ENCODE data around the gene COMMD7.

Gene COMMD7

DNA sequence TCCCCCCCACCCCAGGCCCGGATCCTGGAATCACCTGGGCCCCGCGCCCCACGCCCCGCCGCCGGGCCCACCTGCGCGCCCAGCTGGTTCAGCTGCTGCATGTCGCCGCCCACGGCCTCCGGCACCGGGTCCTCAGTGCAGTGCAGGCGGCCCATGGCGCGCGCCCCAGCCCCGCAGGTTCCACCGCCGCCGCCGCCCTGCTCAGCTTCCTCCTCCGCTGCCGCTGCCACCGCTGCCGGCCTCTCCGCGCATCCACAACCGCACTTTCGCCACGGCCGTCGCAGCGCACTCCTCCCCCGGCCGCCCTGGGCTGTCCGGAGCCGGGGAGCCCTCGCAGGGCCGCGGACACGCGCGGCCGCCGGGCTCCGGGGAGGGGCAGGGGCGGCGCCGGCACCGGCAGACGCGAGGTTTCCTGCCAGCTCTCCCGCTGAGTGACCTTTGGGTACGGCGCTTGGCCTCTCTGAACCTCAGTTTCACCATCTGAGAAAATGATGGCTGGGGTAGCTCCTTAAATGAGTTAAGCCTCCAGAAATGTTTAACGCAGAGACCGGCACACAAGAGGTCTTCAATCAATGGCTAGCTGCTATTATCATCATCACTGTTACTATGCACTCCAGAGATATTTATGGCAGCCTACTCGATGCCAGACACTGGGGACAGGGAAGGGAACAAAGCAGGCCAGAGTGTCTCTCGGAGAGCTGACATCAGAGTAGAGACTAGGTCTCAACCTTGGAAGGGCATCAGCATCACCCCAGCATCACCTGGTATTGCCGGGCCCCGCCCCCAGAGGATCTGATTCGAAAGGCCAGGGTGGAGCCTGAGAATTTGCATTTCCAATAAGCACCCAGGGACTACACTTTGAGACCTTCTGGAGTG is at the start of gene COMMD7:
TSS of gene COMMD7 (minus strand) at position 231 of the 876 bp plus-strand sequence. CDS start at position 155, 76 bp downstream.
- in situ Hi-C loops (cut with HindIII; ENCODE audit: low sequenced_read_pairs), result no loop called here

GRCh38 chr20:32792731-32793458 is 49.6 kb upstream of the COMMD7 start:
- in situ Hi-C loops (cut with HindIII; ENCODE audit: low sequenced_read_pairs), result no loop called here

DNA sequence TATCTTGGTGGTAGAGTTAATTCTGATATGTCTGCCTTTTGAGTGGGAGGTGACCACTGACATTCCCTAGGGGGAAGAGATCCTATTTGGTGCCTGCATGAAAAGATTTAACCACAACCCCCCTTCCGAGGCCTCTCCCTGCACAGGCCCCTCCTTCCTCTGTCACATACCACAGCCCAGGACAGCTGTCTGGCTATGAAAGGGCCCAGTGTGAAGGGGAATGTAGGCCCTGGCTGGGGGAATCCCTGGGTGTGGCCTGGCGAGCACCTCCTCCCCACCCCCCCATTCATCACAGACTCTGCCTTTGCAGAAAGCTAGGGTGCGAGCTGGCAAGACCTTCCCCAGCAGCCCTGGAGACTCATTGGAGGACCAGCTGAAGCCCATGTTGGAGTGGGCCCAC is 49.0 kb upstream of the COMMD7 start:
- in situ Hi-C loops (cut with HindIII; ENCODE audit: low sequenced_read_pairs), result no loop called here

GRCh38 chr20:32790751-32791057 is 47.4 kb upstream of the COMMD7 start:
- in situ Hi-C loops (cut with HindIII; ENCODE audit: low sequenced_read_pairs), result no loop called here

GRCh38 chr20:32789896-32790750 is 46.9 kb upstream of the COMMD7 start:
- in situ Hi-C loops (cut with HindIII; ENCODE audit: low sequenced_read_pairs), result no loop called here

DNA sequence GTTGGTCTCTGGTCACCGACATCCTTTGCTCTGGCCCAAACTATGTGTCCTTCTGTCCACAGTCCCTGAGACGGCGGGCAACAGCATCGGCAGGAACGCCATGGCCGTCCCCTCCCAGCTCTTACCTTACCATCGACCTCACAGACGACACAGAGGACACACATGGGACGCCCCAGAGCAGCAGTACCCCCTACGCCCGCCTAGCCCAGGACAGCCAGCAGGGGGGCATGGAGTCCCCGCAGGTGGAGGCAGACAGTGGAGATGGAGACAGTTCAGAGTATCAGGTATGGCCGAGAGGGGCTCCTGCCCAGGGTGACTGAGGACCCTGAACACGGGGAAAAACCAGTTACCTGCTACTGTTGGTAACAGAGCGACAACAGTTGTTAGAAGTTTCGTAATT is 43.9 kb upstream of the COMMD7 start:
- in situ Hi-C loops (cut with HindIII; ENCODE audit: low sequenced_read_pairs), result no loop called here

GRCh38 chr20:32786059-32786760 is 42.9 kb upstream of the COMMD7 start:
- in situ Hi-C loops (cut with HindIII; ENCODE audit: low sequenced_read_pairs), result no loop called here

DNA sequence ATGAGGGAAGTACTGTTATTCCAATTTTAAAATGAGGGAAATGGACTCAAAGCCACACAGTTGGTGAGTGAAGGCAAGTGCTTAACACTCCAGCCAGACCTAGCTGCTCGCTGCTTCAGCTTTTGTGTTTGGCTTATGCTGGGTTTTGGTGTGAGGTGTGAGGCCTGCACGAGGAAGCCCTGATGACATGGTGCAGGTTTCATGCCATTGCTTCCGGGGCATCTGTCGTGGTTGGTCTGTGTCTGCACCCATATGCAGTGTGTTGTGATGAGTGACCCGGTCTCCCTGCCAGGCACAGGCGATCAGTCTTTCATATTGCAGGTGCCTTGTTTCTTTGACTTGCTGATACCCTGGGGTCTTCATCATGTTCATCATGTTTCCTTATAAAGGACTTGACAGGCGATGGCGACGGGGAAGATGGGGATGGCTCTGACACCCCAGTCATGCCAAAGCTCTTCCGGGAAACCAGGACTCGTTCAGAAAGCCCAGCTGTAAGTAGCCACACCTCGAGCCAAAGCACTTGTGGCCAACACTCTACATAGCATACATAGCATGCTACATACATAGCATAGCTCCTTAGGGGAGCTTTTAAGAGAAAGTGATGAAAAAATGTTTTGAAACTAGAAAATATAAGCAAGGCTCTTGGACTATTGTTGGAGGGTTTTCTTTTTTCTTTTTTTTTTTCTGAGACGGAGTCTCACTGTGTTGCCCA is 41.3 kb upstream of the COMMD7 start:
- in situ Hi-C loops (cut with HindIII; ENCODE audit: low sequenced_read_pairs), result no loop called here

DNA sequence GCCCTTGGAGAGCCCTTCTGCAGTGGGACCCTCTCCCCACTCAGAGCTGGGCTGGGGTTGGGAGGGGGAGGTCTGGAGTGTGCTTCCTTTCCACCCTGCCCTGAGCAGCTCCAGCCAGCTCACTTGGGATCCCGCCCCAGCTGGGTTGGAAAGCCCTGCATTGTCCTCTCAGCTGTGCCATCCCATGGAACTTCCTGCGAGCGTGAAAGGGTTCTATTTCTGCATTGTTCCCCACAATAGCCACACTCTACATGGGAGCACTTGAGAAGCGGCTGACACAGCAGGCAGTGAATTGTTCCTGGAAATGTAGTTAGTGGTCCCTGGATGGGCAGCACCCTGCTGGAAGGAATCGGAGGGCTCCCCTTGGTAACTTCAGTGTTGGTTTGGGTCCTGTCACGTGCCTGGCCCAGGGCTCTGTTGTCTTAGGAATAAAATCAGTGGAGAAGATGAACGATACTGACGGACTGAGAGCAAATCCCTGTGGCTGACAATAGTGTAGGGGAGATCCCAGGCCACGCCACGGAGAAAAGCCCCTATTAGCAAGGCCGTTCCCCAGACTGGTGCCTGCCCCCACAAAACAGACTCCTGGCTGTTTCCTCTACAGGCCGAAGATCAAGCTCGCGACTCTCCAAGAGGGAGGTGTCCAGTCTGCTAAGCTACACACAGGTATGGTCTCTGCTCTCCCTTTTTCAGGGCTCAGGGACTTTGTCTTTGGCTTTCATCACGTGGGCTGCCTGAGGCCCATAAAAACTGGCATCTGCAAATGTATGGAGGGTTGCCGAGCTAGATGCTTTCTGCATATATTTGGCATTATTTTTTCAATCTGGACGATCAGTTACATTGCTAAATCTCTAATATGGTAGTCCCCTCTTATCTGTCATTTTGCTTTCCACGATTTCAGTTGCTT is 37.7 kb upstream of the COMMD7 start:
- in situ Hi-C loops (cut with HindIII; ENCODE audit: low sequenced_read_pairs), result no loop called here

GRCh38 chr20:32780278-32780677 is 37.0 kb upstream of the COMMD7 start:
- in situ Hi-C loops (cut with HindIII; ENCODE audit: low sequenced_read_pairs), result no loop called here

DNA sequence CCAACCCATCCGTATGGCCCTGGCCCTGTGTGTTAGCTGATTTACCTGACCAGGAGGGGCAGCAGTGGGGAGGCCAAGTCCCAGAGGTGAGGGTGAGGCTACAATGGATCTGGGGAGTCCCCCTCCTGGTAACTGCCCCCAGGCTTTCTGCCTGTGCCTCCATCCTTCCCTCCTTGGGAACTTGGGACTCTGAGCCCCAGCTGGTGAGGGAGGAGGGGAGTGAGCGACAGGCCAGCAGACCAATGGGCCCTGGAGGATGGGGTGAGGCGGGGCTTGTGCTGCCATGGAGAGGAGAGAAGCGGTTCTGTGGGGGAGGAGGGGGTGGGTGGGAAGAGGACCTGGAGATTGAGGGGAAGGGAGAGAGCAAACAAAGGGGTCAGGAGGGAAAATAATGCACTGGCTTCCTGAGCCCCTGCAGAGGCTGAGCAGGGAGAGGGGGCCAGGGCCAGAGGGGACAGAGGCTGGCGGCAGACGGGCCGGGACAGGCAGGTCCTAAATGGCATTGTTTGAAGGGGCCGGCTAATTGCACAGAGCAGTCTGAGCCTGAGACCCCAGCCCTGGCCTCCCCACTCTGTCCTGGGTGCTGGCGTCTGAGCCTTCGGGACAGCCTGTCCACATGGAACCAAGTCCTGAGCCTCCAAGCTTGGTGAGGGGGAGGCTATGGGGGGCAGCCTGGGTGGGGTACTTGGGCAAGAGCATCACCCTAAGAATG is 36.4 kb upstream of the COMMD7 start:
- in situ Hi-C loops (cut with HindIII; ENCODE audit: low sequenced_read_pairs), result loop anchor here (5.0 kb wide), 1 partner anchor 33 kb away; no protein-coding TSS in a partner anchor

DNA sequence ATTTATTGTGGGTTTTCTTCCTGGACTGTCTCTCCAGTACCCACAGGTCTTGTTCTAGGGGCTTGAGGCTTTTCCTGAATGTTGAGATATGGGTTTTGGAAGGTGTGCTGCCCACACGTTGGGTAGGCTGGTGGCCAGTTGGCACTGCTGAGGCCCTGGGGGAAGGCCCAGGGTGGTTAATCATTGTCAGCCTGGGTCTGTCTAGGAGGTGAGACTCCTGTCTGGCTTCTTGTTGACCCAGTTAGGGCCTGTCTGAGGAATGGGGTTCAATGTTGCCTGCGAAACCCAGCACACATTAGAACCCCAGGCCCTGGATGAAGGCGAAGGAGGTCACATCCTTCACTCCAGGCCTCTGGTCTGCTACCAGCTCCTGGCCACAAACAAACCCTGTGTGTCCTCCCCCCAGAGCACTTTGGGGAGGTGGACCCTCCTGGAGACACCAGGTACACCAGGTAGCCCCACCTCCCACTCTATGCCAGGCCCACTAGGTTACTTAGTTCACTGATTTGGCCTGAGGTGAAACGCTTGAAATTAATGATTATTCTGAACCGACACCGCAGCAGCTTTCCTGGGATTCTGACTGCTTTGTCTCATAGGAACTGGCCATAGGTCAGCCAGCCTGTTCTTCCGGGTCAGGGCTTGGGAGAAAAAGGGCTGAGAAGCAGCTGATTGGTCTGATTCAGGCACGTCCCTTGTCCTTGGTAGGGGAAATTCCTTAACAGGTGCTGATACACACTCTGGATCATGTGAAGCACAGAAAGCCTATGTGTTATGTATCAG is 34.1 kb upstream of the COMMD7 start:
- in situ Hi-C loops (cut with HindIII; ENCODE audit: low sequenced_read_pairs), result loop anchor here (5.0 kb wide), 1 partner anchor 35 kb away; no protein-coding TSS in a partner anchor

DNA sequence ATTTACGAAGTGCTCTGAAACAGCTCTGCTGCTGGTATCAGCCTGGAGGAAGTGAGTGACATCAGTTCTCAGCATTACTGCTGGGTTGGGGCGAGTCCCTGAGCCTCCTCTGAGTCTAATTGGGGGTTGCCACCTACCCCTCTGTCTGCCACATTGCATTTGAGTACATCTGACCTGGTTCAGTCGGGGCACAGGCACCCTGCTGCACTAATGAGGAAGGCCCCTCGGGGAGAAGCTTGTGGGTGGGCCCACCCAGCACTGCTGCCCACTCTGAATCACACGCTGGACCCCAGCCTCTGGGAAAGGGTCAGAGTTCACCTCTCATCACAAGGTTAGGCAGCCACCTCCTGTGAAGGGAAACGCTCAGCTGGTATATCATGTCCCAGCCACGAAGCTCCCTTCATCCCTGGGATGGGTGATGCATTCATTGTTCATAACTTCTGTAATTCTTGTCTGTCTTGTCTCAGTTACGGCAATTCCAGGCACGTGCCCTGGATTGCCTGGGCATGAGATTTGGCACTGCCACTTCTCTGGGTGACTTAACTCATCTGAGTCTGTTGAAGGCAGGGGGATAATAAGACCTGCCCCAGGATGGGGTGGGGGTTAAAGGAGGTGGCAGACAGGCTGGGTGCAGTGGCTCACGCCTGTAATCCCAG is 32.2 kb upstream of the COMMD7 start:
- in situ Hi-C loops (cut with HindIII; ENCODE audit: low sequenced_read_pairs), result loop anchor here (5.0 kb wide), 1 partner anchor 37 kb away; no protein-coding TSS in a partner anchor

DNA sequence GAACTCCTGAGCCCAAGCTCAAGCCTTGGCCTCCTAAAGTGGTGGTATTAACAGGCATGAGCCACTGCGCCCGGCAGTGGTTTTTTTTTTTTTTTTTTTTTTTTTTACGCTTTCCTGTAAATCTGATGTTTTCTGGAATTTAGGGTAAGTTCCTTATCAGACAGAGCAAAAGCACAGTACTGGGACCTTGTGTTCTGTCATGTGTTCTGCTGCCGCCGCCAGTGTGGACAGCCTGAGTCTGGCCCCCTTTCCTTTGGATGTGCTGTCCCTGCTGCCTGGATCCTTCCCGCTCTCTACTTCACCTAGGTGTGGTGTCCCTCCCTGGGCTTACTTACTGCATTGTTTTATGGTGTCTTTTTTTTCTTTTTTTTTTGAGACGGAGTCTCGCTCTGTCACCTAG is 30.6 kb upstream of the COMMD7 start:
- in situ Hi-C loops (cut with HindIII; ENCODE audit: low sequenced_read_pairs), result no loop called here

DNA sequence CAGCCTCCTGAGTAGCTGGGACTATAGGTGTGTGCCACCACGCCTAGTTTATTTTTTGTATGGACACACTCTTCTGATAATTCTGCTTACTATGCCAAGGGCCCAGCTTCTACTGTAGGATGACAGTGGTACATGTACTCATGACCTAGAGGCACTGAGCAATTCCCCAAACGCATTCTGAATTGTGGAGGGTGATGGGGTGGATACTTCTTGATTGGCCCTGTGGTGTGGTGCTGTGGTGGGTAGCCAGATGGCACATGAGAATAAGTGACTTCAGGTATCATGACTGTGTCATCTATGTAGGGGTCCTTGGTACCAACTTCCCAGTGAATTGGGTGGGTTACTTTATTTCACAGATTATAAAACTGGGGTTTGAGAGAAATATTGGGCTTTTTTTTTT is 30.0 kb upstream of the COMMD7 start:
- in situ Hi-C loops (cut with HindIII; ENCODE audit: low sequenced_read_pairs), result no loop called here

DNA sequence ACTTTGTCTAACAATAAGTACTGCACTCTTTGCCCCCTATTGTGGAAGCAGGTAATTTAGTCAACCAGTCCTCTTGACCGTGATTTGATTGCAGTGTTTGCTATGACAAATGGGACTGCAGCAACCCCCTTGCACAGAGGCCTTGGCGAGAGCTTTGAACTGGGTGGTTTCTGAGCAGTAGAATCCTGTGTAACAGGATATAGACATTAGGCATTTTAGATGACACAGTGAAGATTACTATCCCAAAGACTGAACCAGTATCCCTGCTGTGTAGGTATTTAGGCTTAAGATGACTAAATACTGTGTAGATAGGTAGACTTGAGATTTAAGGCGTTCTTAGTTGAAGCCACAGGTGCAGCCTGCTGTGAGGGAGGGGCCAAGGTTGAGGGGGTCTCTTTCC is 28.8 kb upstream of the COMMD7 start:
- in situ Hi-C loops (cut with HindIII; ENCODE audit: low sequenced_read_pairs), result no loop called here

All from DLD1 (cell line).